ENCODE results near the gene WDPCP. TPM values are rescaled to one million over a fixed set of nuclear protein-coding genes. Genes with fewer than 3 reads are reported as not detected.
"Not testable (repeated sequence)": the region's sequence is repeated elsewhere in the genome, so short reads cannot be mapped to it uniquely, and the experiment has no call there.

The WDPCP gene
- total RNA-seq, 5 donors from 2014 or later (not counting 1 experiment from before 2014, with no cell fraction given) = 8.5 to 19.0 (median 11.5) TPM

DNA sequence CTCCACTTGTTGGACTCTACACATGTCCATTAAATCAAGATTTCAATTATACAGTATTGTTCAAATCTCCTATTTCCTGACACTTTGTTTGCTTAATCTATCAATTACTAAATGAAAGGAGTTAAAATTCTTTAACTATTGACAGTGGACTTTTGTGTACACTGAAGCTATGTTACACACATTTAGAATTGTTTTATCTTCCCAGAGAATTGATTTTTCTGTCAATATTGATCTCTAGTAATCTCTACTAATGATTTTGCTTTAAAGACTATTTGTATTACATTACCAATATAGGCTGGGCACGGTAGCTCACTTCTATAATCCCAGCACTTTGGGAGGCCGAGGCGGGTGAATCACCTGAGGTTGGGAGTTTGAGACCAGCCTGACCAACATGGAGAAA lies 215.7 kb downstream of the WDPCP start:
- peaks cover 3% of the 10 kb centered on the region for H3K9me3 ChIP-seq
- Mint-ChIP-seq H3K4me3 (no peak overlapping the region), H3K27me3 (no peaks in the 10 kb centered on the region), H3K9me3 (peaks cover 5 to 17% (median 16%) of the 10 kb centered on the region in 3 donors), H3K36me3 (peaks cover 57% of the 10 kb centered on the region), H3K4me1 (no peaks in the 10 kb centered on the region), H3K27ac (no peak overlapping the region)
- ATAC-seq (replicated peaks in 1 of 4) (no peak), DNase-seq (no peak)
- POLR2A ChIA-PET = no interaction called here
- no CpG with 5 or more reads among the region's 3 CpGs for WGBS (ENCODE audit: insufficient coverage)
- H3K4me1 ChIP-seq (ENCODE audit: control insufficient read depth in 1 of 2, extremely low read depth in 1 of 2, insufficient read depth in 2 of 2, low read length in 2 of 2) = no peaks in the 10 kb centered on the region
- CTCF ChIA-PET = no interaction called here
- no peak overlapping the region for H3K4me3 ChIP-seq (ENCODE audit: control insufficient read depth in 1 of 2, extremely low read depth in 1 of 2, low read length in 1 of 2)
- H3K27me3 ChIP-seq (replicated peaks in 1 of 2; ENCODE audit: control insufficient read depth in 2 of 2, extremely low read depth in 1 of 2, insufficient read depth in 2 of 2, low read length in 1 of 2) = no peaks in the 10 kb centered on the region
- H3K36me3 ChIP-seq (ENCODE audit: control insufficient read depth in 2 of 2, extremely low read depth in 1 of 2, insufficient read depth in 1 of 2, low read length in 1 of 2) = no peaks in the 10 kb centered on the region
- no peak overlapping the region for H3K27ac ChIP-seq (ENCODE audit: low read length)

- Histone ChIP-seq H3K27ac (ENCODE audit: low read length) (no peak overlapping the region), H3K4me1 (ENCODE audit: control insufficient read depth in 1 of 2, extremely low read depth in 1 of 2, insufficient read depth in 2 of 2, low read length in 2 of 2) (no peaks in the 10 kb centered on the region), H3K36me3 (ENCODE audit: control insufficient read depth in 2 of 2, extremely low read depth in 1 of 2, insufficient read depth in 1 of 2, low read length in 1 of 2) (no peaks in the 10 kb centered on the region), H3K4me3 (ENCODE audit: control insufficient read depth in 1 of 2, extremely low read depth in 1 of 2, low read length in 1 of 2) (no peak overlapping the region), H3K27me3 (replicated peaks in 1 of 2; ENCODE audit: control insufficient read depth in 2 of 2, extremely low read depth in 1 of 2, insufficient read depth in 2 of 2, low read length in 1 of 2) (no peaks in the 10 kb centered on the region), H3K9me3 (peaks cover 3% of the 10 kb centered on the region)
- H3K4me1 Mint-ChIP-seq = peaks cover 0 to 3% (median 0%) of the 10 kb centered on the region in 3 donors
- ChIA-PET CTCF (interaction anchor here in 1 of 2 donors (0.7 kb wide), 1 partner anchor 13 kb away, joined by 4 read pairs; no protein-coding TSS in a partner anchor), POLR2A (interaction anchor here in 1 of 2 donors (0.6 kb wide), 1 partner anchor 109 kb away, joined by 3 read pairs; no protein-coding TSS in a partner anchor)
- no CpG with 5 or more reads among the region's 1 CpG for WGBS (ENCODE audit: insufficient coverage)
- ATAC-seq (replicated peaks in 1 of 4) (no peak), DNase-seq (no peak)
- H3K27ac Mint-ChIP-seq = no peak overlapping the region
- no peaks in the 10 kb centered on the region for H3K27me3 Mint-ChIP-seq
- H3K36me3 Mint-ChIP-seq = peaks cover 45% of the 10 kb centered on the region
- peaks cover 5 to 17% (median 16%) of the 10 kb centered on the region in 3 donors for H3K9me3 Mint-ChIP-seq
- H3K4me3 Mint-ChIP-seq = no peak overlapping the region
These were observed 219.1 kb downstream of the WDPCP start for GRCh38 chr2:63369146-63369545.

DNA sequence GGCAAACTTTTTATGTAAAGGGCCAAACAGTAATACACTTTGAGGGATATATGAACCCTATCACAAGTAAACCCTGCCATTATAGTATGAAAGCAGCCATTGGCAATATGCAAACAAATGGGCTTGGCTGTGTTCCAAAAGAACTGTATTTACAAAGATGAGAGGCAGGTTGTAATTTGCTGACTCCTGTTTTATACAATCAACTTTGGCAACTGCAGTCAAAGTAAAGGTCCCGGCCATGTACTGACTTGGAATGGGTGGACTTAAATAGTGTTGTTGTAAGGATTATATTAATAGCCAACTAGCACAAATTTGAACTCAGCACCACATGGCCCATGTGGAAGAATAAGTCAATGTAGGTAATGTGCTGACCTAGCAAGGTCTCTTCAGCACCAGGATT lies 223.4 kb downstream of the WDPCP start:
- Mint-ChIP-seq H3K27ac (no peak overlapping the region), H3K4me3 (no peak overlapping the region), H3K27me3 (no peaks in the 10 kb centered on the region), H3K9me3 (peaks cover 0 to 3% (median 0%) of the 10 kb centered on the region in 3 donors), H3K36me3 (peaks cover 17% of the 10 kb centered on the region), H3K4me1 (peaks cover 5 to 11% (median 9%) of the 10 kb centered on the region in 3 donors)
- Histone ChIP-seq H3K27me3 (replicated peaks in 1 of 2; ENCODE audit: control insufficient read depth in 2 of 2, extremely low read depth in 1 of 2, insufficient read depth in 2 of 2, low read length in 1 of 2) (no peaks in the 10 kb centered on the region), H3K4me1 (ENCODE audit: control insufficient read depth in 1 of 2, extremely low read depth in 1 of 2, insufficient read depth in 2 of 2, low read length in 2 of 2) (no peaks in the 10 kb centered on the region), H3K9me3 (no peaks in the 10 kb centered on the region), H3K27ac (ENCODE audit: low read length) (no peak overlapping the region), H3K36me3 (ENCODE audit: control insufficient read depth in 2 of 2, extremely low read depth in 1 of 2, insufficient read depth in 1 of 2, low read length in 1 of 2) (no peaks in the 10 kb centered on the region), H3K4me3 (ENCODE audit: control insufficient read depth in 1 of 2, extremely low read depth in 1 of 2, low read length in 1 of 2) (no peak overlapping the region)
- ATAC-seq (replicated peaks in 1 of 4) (no peak), DNase-seq (no peak)
- ChIA-PET CTCF (no interaction called here), POLR2A (no interaction called here)
- no CpG with 5 or more reads among the region's 1 CpG for WGBS (ENCODE audit: insufficient coverage)

- no CpG with 5 or more reads among the region's 1 CpG for WGBS (ENCODE audit: insufficient coverage)
- CTCF ChIA-PET = not testable (repeated sequence)
- peaks cover 44% of the 10 kb centered on the region for H3K36me3 Mint-ChIP-seq
These were observed 230.6 kb downstream of the WDPCP start for GRCh38 chr2:63357722-63358121.

GRCh38 chr2:63347361-63347760 lies 240.9 kb downstream of the WDPCP start:
- Histone ChIP-seq H3K36me3 (ENCODE audit: control insufficient read depth in 2 of 2, extremely low read depth in 1 of 2, insufficient read depth in 1 of 2, low read length in 1 of 2) (no peaks in the 10 kb centered on the region), H3K27me3 (replicated peaks in 1 of 2; ENCODE audit: control insufficient read depth in 2 of 2, extremely low read depth in 1 of 2, insufficient read depth in 2 of 2, low read length in 1 of 2) (no peaks in the 10 kb centered on the region), H3K27ac (ENCODE audit: low read length) (no peak overlapping the region), H3K9me3 (no peaks in the 10 kb centered on the region), H3K4me3 (ENCODE audit: control insufficient read depth in 1 of 2, extremely low read depth in 1 of 2, low read length in 1 of 2) (no peak overlapping the region), H3K4me1 (ENCODE audit: control insufficient read depth in 1 of 2, extremely low read depth in 1 of 2, insufficient read depth in 2 of 2, low read length in 2 of 2) (no peaks in the 10 kb centered on the region)
- Mint-ChIP-seq H3K27ac (no peak overlapping the region), H3K27me3 (no peaks in the 10 kb centered on the region), H3K4me1 (no peaks in the 10 kb centered on the region), H3K4me3 (no peak overlapping the region), H3K36me3 (peaks cover 49% of the 10 kb centered on the region), H3K9me3 (peaks cover 20 to 34% (median 21%) of the 10 kb centered on the region in 3 donors)
- WGBS (ENCODE audit: insufficient coverage) = no CpG with 5 or more reads among the region's 2 CpGs
- ChIA-PET CTCF (no interaction called here), POLR2A (no interaction called here)
- ATAC-seq (replicated peaks in 1 of 4) = no peak
- DNase-seq = no peak

More at GRCh38 chr2:63357722-63358121, 230.6 kb downstream of the WDPCP start:
- not testable (repeated sequence) for H3K9me3 ChIP-seq; H3K27ac Mint-ChIP-seq; H3K4me3 ChIP-seq (ENCODE audit: control insufficient read depth in 1 of 2, extremely low read depth in 1 of 2, low read length in 1 of 2); H3K27me3 Mint-ChIP-seq; H3K27ac ChIP-seq (ENCODE audit: low read length); H3K36me3 ChIP-seq (ENCODE audit: control insufficient read depth in 2 of 2, extremely low read depth in 1 of 2, insufficient read depth in 1 of 2, low read length in 1 of 2); H3K4me1 Mint-ChIP-seq; H3K27me3 ChIP-seq (replicated peaks in 1 of 2; ENCODE audit: control insufficient read depth in 2 of 2, extremely low read depth in 1 of 2, insufficient read depth in 2 of 2, low read length in 1 of 2); DNase-seq; ATAC-seq (replicated peaks in 1 of 4); H3K4me1 ChIP-seq (ENCODE audit: control insufficient read depth in 1 of 2, extremely low read depth in 1 of 2, insufficient read depth in 2 of 2, low read length in 2 of 2); H3K4me3 Mint-ChIP-seq
- POLR2A ChIA-PET = interaction anchor here in 1 of 2 donors (0.5 kb wide), 1 partner anchor 367 kb away, joined by 5 read pairs; no protein-coding TSS in a partner anchor
- H3K9me3 Mint-ChIP-seq = peaks cover 22 to 33% (median 25%) of the 10 kb centered on the region in 3 donors

- CTCF ChIA-PET = no interaction called here
- no peak for ATAC-seq (replicated peaks in 1 of 4)
- no peak overlapping the region for H3K27ac Mint-ChIP-seq
These were observed 241.9 kb downstream of the WDPCP start for GRCh38 chr2:63346411-63346810.

GRCh38 chr2:63345285-63345633 lies 243.0 kb downstream of the WDPCP start:
- Histone ChIP-seq H3K36me3 (ENCODE audit: control insufficient read depth in 2 of 2, extremely low read depth in 1 of 2, insufficient read depth in 1 of 2, low read length in 1 of 2) (no peaks in the 10 kb centered on the region), H3K27ac (ENCODE audit: low read length) (no peak overlapping the region), H3K4me3 (ENCODE audit: control insufficient read depth in 1 of 2, extremely low read depth in 1 of 2, low read length in 1 of 2) (no peak overlapping the region), H3K27me3 (replicated peaks in 1 of 2; ENCODE audit: control insufficient read depth in 2 of 2, extremely low read depth in 1 of 2, insufficient read depth in 2 of 2, low read length in 1 of 2) (no peaks in the 10 kb centered on the region), H3K9me3 (no peaks in the 10 kb centered on the region), H3K4me1 (ENCODE audit: control insufficient read depth in 1 of 2, extremely low read depth in 1 of 2, insufficient read depth in 2 of 2, low read length in 2 of 2) (no peaks in the 10 kb centered on the region)
- H3K36me3 Mint-ChIP-seq = peaks cover 42% of the 10 kb centered on the region
- no peak overlapping the region for H3K4me3 Mint-ChIP-seq
- ATAC-seq (replicated peaks in 1 of 4) (no peak), DNase-seq (no peak)
- H3K9me3 Mint-ChIP-seq = peaks cover 15 to 35% (median 18%) of the 10 kb centered on the region in 3 donors
- WGBS (ENCODE audit: insufficient coverage) = 100% methylated on average over 1 of the region's 1 CpG
- POLR2A ChIA-PET = no interaction called here
- H3K4me1 Mint-ChIP-seq = no peaks in the 10 kb centered on the region
- no peaks in the 10 kb centered on the region for H3K27me3 Mint-ChIP-seq
- no peak overlapping the region for H3K27ac Mint-ChIP-seq
- CTCF ChIA-PET = no interaction called here

More at GRCh38 chr2:63346411-63346810, 241.9 kb downstream of the WDPCP start:
- Histone ChIP-seq H3K27me3 (replicated peaks in 1 of 2; ENCODE audit: control insufficient read depth in 2 of 2, extremely low read depth in 1 of 2, insufficient read depth in 2 of 2, low read length in 1 of 2) (no peaks in the 10 kb centered on the region), H3K4me3 (ENCODE audit: control insufficient read depth in 1 of 2, extremely low read depth in 1 of 2, low read length in 1 of 2) (no peak overlapping the region), H3K4me1 (ENCODE audit: control insufficient read depth in 1 of 2, extremely low read depth in 1 of 2, insufficient read depth in 2 of 2, low read length in 2 of 2) (no peaks in the 10 kb centered on the region), H3K36me3 (ENCODE audit: control insufficient read depth in 2 of 2, extremely low read depth in 1 of 2, insufficient read depth in 1 of 2, low read length in 1 of 2) (no peaks in the 10 kb centered on the region), H3K9me3 (no peaks in the 10 kb centered on the region), H3K27ac (ENCODE audit: low read length) (no peak overlapping the region)
- Mint-ChIP-seq H3K36me3 (peaks cover 43% of the 10 kb centered on the region), H3K9me3 (peaks cover 18 to 34% (median 20%) of the 10 kb centered on the region in 3 donors), H3K27me3 (no peaks in the 10 kb centered on the region), H3K4me1 (no peaks in the 10 kb centered on the region), H3K4me3 (no peak overlapping the region)
- no peak for DNase-seq
- POLR2A ChIA-PET = no interaction called here

All from T-cell (primary cell).